GM19452 (cell line): Measurements from ENCODE around the gene TEX19.

Source experiments
- ATAC-seq: cut with Tn5 transposase; IDR thresholded peaks from one replicate; pipeline ENCODE4 v1.9.1; 2021; ENCODE audit not compliant: unreplicated experiment

The TEX19 gene

GRCh38 chr17:82358465-82359350 lies at the start of gene TEX19:
Gene TEX19 (plus strand): TSS chr17:82359247. CDS start chr17:82362151, 2,904 bp downstream.
- no peak for ATAC-seq

- ATAC-seq: no peak
These were observed 49.1 kb upstream of the TEX19 start for GRCh38 chr17:82309656-82310570.

- ATAC-seq: no peak
These were observed 48.2 kb upstream of the TEX19 start for GRCh38 chr17:82310877-82311276.

GRCh38 chr17:82311971-82312370 lies 47.1 kb upstream of the TEX19 start:
- ATAC-seq: no peak

GRCh38 chr17:82313195-82314011 lies 45.6 kb upstream of the TEX19 start:
- ATAC-seq: no peak

GRCh38 chr17:82314012-82314726 lies 44.9 kb upstream of the TEX19 start:
- no peak for ATAC-seq

- ATAC-seq: no peak
These were observed 44.1 kb upstream of the TEX19 start for GRCh38 chr17:82314727-82315605.

- no peak for ATAC-seq
These were observed 43.2 kb upstream of the TEX19 start for GRCh38 chr17:82315703-82316358.

- no peak for ATAC-seq
These were observed 42.2 kb upstream of the TEX19 start for GRCh38 chr17:82316651-82317393.

GRCh38 chr17:82317394-82318168 lies 41.5 kb upstream of the TEX19 start, which contains the start of gene CD7:
Gene CD7 (minus strand): TSS chr17:82317608. CDS start chr17:82317495, 113 bp downstream.
- no peak for ATAC-seq

- no peak for ATAC-seq
These were observed 40.9 kb upstream of the TEX19 start for GRCh38 chr17:82318169-82318498.

- ATAC-seq: no peak
These were observed 40.1 kb upstream of the TEX19 start for GRCh38 chr17:82318772-82319606.

- no peak for ATAC-seq
These were observed 39.4 kb upstream of the TEX19 start for GRCh38 chr17:82319619-82320062.

- ATAC-seq: no peak
These were observed 38.8 kb upstream of the TEX19 start for GRCh38 chr17:82320140-82320840.
